ENCODE measurements around the gene LSM2. TPM values are rescaled to one million over a fixed set of nuclear protein-coding genes. Genes with fewer than 3 reads are reported as not detected.
"Not testable (repeated sequence)": the region's sequence is repeated elsewhere in the genome, so short reads cannot be mapped to it uniquely, and the experiment has no call there.

The LSM2 gene
- total and polyA plus RNA-seq, 7 experiments from 2014 or later = 22.9 to 94.5 (median 31.1) TPM

DNA sequence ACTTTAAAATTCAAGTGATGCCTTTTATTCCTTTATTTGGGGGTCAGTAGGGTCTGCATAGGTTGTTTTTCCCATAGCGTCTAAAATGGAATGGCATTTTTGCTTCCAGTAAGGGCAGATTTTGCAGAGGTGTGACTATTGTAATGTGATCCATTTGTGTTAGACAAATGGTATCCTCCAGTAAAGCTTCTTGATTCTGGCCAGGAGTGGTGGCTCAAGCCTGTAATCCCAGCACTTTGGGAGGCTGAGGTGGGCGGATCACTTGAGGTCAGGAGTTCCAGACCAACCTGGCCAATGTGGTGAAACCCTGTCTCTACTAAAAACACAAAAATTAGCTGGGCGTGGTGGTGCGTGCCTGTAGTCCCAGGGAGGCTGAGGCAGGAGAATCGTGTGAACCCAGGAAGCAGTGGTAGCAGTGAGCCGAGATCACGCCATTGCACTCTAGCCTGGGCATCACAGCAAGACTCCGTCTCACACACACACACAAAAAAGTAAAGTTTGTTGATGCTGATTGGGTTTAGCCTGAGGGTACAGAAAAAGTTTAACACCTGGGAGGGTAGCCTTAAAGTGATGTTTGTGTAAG lies 11.3 kb upstream of the LSM2 start:
- H3K9me3 Mint-ChIP-seq; H3K9me3 ChIP-seq (ENCODE audit: control insufficient read depth in 2 of 3, low read length in 3 of 3); DNase-seq; H3K27me3 ChIP-seq (ENCODE audit: control insufficient read depth in 2 of 2, insufficient read depth in 2 of 2, low read length in 2 of 2); ATAC-seq; H3K36me3 ChIP-seq (ENCODE audit: control insufficient read depth in 2 of 3, insufficient read depth in 3 of 3, low read length in 3 of 3); H3K27me3 Mint-ChIP-seq: not testable (repeated sequence)
- Mint-ChIP-seq H3K36me3 (peaks cover 0 to 13% (median 0%) of the 10 kb centered on the region in 5 donors), H3K27ac (peak overlapping the region; percentile 70 to 97 (median 91)), H3K4me3 (peak overlapping the region; percentile 72 to 98 (median 88)), H3K4me1 (peaks cover 7 to 58% (median 51%) of the 10 kb centered on the region in 7 donors)
- intact Hi-C loops (cut with micrococcal nuclease) = loop anchor here in 1 of 2 donors (2.0 kb wide), 3 partner anchors 13 to 89 kb away; partner anchors contain the start of gene DDAH2
- H3K4me3 ChIP-seq (ENCODE audit: low read length) = peak overlapping the region; percentile 59
- H3K27ac ChIP-seq (ENCODE audit: low read depth, low read length) = peak overlapping the region; percentile 65
- peaks cover 28 to 31% of the 10 kb centered on the region in 2 donors for H3K4me1 ChIP-seq (ENCODE audit: control insufficient read depth in 2 of 2, insufficient read depth in 2 of 2, low read length in 2 of 2)
- POLR2A ChIA-PET = interaction anchor here (0.9 to 3.7 kb wide), 14 partner anchors 9 to 165 kb away, joined by 3 to 23 read pairs (median 6); partner anchors contain the start of genes ABHD16A, BAG6, C6orf47 and DDAH2
- CTCF ChIA-PET = interaction anchor here (0.6 to 1.5 kb wide), 11 partner anchors 11 to 144 kb away, joined by 3 to 9 read pairs (median 4); partner anchors contain the start of genes LSM2 and VARS1

DNA sequence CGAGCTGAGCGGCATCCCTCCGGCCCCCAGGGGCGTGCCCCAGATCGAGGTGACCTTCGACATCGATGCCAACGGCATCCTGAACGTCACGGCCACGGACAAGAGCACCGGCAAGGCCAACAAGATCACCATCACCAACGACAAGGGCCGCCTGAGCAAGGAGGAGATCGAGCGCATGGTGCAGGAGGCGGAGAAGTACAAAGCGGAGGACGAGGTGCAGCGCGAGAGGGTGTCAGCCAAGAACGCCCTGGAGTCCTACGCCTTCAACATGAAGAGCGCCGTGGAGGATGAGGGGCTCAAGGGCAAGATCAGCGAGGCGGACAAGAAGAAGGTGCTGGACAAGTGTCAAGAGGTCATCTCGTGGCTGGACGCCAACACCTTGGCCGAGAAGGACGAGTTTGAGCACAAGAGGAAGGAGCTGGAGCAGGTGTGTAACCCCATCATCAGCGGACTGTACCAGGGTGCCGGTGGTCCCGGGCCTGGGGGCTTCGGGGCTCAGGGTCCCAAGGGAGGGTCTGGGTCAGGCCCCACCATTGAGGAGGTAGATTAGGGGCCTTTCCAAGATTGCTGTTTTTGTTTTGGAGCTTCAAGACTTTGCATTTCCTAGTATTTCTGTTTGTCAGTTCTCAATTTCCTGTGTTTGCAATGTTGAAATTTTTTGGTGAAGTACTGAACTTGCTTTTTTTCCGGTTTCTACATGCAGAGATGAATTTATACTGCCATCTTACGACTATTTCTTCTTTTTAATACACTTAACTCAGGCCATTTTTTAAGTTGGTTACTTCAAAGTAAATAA lies 10.6 kb upstream of the LSM2 start:
- Histone ChIP-seq H3K27ac (ENCODE audit: low read depth, low read length) (peak overlapping the region; percentile 65), H3K4me1 (ENCODE audit: control insufficient read depth in 2 of 2, insufficient read depth in 2 of 2, low read length in 2 of 2) (peaks cover 28 to 37% of the 10 kb centered on the region in 2 donors), H3K4me3 (ENCODE audit: low read length) (peak overlapping the region; percentile 59)
- peak; percentile 63 for ATAC-seq
- peak in 6 of 9 donors; percentile 57 to 72 (median 70) for DNase-seq
- Mint-ChIP-seq H3K4me1 (peaks cover 11 to 57% (median 51%) of the 10 kb centered on the region in 7 donors), H3K4me3 (peak overlapping the region; percentile 72 to 98 (median 88)), H3K27ac (peak overlapping the region; percentile 70 to 97 (median 91)), H3K36me3 (peaks cover 0 to 13% (median 0%) of the 10 kb centered on the region in 5 donors)
- H3K36me3 ChIP-seq (ENCODE audit: control insufficient read depth in 2 of 3, insufficient read depth in 3 of 3, low read length in 3 of 3); H3K9me3 ChIP-seq (ENCODE audit: control insufficient read depth in 2 of 3, low read length in 3 of 3); H3K27me3 ChIP-seq (ENCODE audit: control insufficient read depth in 2 of 2, insufficient read depth in 2 of 2, low read length in 2 of 2); H3K27me3 Mint-ChIP-seq; H3K9me3 Mint-ChIP-seq: not testable (repeated sequence)
- intact Hi-C loops (cut with micrococcal nuclease) = loop anchor here in 1 of 2 donors (2.0 kb wide), 3 partner anchors 13 to 89 kb away; partner anchors contain the start of gene DDAH2
- POLR2A ChIA-PET = interaction anchor here (0.9 to 3.7 kb wide), 14 partner anchors 10 to 164 kb away, joined by 3 to 23 read pairs (median 6); partner anchors contain the start of genes ABHD16A, BAG6, C6orf47 and DDAH2
- CTCF ChIA-PET = interaction anchor here (0.7 to 1.5 kb wide), 9 partner anchors 11 to 143 kb away, joined by 3 to 9 read pairs (median 4); partner anchors contain the start of genes LSM2 and VARS1

GRCh38 chr6:31815025-31815838 lies 8.5 kb upstream of the LSM2 start, which contains the start of the genes HSPA1A and HSPA1L:
HSPA1A (plus strand) TSS chr6:31815543; CDS start chr6:31815757, 214 bp downstream.
HSPA1L (minus strand) TSS chr6:31815283; CDS start chr6:31811972, 3,311 bp downstream.
- Histone ChIP-seq H3K4me3 (ENCODE audit: low read length) (peak within 1 kb of the TSS; percentile 68), H3K36me3 (ENCODE audit: control insufficient read depth in 2 of 3, insufficient read depth in 3 of 3, low read length in 3 of 3) (peaks cover 0 to 19% (median 0%) of the 10 kb centered on the region in 3 experiments), H3K27me3 (ENCODE audit: control insufficient read depth in 2 of 2, insufficient read depth in 2 of 2, low read length in 2 of 2) (no peaks in the 10 kb centered on the region), H3K9me3 (ENCODE audit: control insufficient read depth in 2 of 3, low read length in 3 of 3) (no peaks in the 10 kb centered on the region), H3K27ac (ENCODE audit: low read depth, low read length) (peak within 1 kb of the TSS; percentile 78), H3K4me1 (ENCODE audit: control insufficient read depth in 2 of 2, insufficient read depth in 2 of 2, low read length in 2 of 2) (peaks cover 21 to 30% of the 10 kb centered on the region in 2 donors)
- ChIA-PET POLR2A (interaction anchor here (0.5 to 3.0 kb wide), 18 partner anchors 9 to 273 kb away, joined by 3 to 24 read pairs (median 5); partner anchors contain the start of genes ABHD16A, DDAH2, GPANK1 and HSPA1B), CTCF (interaction anchor here (0.8 to 1.1 kb wide), 3 partner anchors 12 to 85 kb away, joined by 3 to 6 read pairs (median 4); partner anchors contain the start of gene HSPA1B)
- Mint-ChIP-seq H3K4me1 (peaks cover 7 to 44% (median 39%) of the 10 kb centered on the region in 7 donors), H3K36me3 (peaks cover 4 to 18% (median 5%) of the 10 kb centered on the region in 5 donors), H3K27ac (peak within 1 kb of the TSS; percentile 86 to 93 (median 90)), H3K4me3 (peak within 1 kb of the TSS; percentile 85 to 96 (median 94)), H3K27me3 (no peaks in the 10 kb centered on the region), H3K9me3 (no peaks in the 10 kb centered on the region)
- ATAC-seq (peak; percentile 43), DNase-seq (peak in 6 of 9 donors; percentile 32 to 81 (median 42))
- intact Hi-C loops (cut with micrococcal nuclease) = loop anchor here (2.0 kb wide), 4 partner anchors 18 to 76 kb away; partner anchors contain the start of gene VARS1 (in 1 of the 2)

GRCh38 chr6:31814677-31815024 lies 7.9 kb upstream of the LSM2 start:
- peak overlapping the region; percentile 78 for H3K27ac ChIP-seq (ENCODE audit: low read depth, low read length)
- DNase-seq (peak in 6 of 9 donors; percentile 41 to 75 (median 56)), ATAC-seq (peak; percentile 71)
- H3K36me3 Mint-ChIP-seq = peaks cover 4 to 20% (median 5%) of the 10 kb centered on the region in 5 donors
- peak overlapping the region; percentile 85 to 96 (median 94) for H3K4me3 Mint-ChIP-seq
- ChIA-PET POLR2A (interaction anchor here (0.6 to 3.0 kb wide), 16 partner anchors 8 to 234 kb away, joined by 3 to 24 read pairs (median 6); partner anchors contain the start of genes ABHD16A, DDAH2, GPANK1 and HSPA1B), CTCF (interaction anchor here (1.0 to 1.6 kb wide), 4 partner anchors 13 to 133 kb away, joined by 3 to 5 read pairs (median 4); partner anchors contain the start of genes HSPA1B, LY6G5C and VARS1)
- no peaks in the 10 kb centered on the region for H3K27me3 Mint-ChIP-seq
- peak overlapping the region; percentile 86 to 93 (median 90) for H3K27ac Mint-ChIP-seq
- H3K9me3 Mint-ChIP-seq = no peaks in the 10 kb centered on the region
- peak overlapping the region; percentile 68 for H3K4me3 ChIP-seq (ENCODE audit: low read length)
- no peaks in the 10 kb centered on the region for H3K27me3 ChIP-seq (ENCODE audit: control insufficient read depth in 2 of 2, insufficient read depth in 2 of 2, low read length in 2 of 2)
- H3K4me1 ChIP-seq (ENCODE audit: control insufficient read depth in 2 of 2, insufficient read depth in 2 of 2, low read length in 2 of 2) = peaks cover 17 to 27% of the 10 kb centered on the region in 2 donors
- intact Hi-C loops (cut with micrococcal nuclease) = loop anchor here (2.0 kb wide), 4 partner anchors 18 to 76 kb away; partner anchors contain the start of gene VARS1 (in 1 of the 2)
- peaks cover 0 to 22% (median 0%) of the 10 kb centered on the region in 3 experiments for H3K36me3 ChIP-seq (ENCODE audit: control insufficient read depth in 2 of 3, insufficient read depth in 3 of 3, low read length in 3 of 3)
- no peaks in the 10 kb centered on the region for H3K9me3 ChIP-seq (ENCODE audit: control insufficient read depth in 2 of 3, low read length in 3 of 3)
- peaks cover 7 to 43% (median 38%) of the 10 kb centered on the region in 7 donors for H3K4me1 Mint-ChIP-seq

DNA sequence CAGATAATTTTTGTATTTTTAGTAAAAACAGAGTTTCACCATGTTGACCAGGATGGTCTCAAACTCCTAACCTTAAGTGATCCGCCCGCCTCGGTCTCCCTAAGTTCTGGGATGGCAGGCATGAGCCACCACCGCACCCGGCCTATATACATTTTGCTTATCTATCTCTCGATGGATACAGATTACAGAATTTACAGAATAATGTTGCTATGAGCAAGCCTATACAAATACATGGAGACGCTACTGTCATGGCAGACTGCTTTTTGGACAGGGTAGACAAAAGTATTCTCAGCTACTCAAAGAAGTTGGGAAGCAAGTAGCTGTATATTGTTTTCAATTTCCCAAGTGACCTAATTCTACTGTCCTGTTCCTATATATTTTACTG lies 6.7 kb upstream of the LSM2 start:
- H3K27ac Mint-ChIP-seq = peak overlapping the region in 8 of 9 donors; percentile 63 to 90 (median 77)
- H3K4me1 Mint-ChIP-seq = peaks cover 7 to 44% (median 33%) of the 10 kb centered on the region in 7 donors
- H3K4me3 ChIP-seq (ENCODE audit: low read length) = no peak overlapping the region
- ChIA-PET CTCF (interaction anchor here (0.6 to 1.6 kb wide), 5 partner anchors 15 to 164 kb away, joined by 3 to 5 read pairs (median 3); partner anchors contain the start of genes LY6G5C and VARS1), POLR2A (interaction anchor here (0.9 to 3.0 kb wide), 10 partner anchors 13 to 149 kb away, joined by 3 to 24 read pairs (median 4); partner anchors contain the start of genes ABHD16A, GPANK1, HSPA1B and LY6G6D)
- ATAC-seq (no peak), DNase-seq (no peak)
- H3K27me3 Mint-ChIP-seq = no peaks in the 10 kb centered on the region
- H3K4me1 ChIP-seq (ENCODE audit: control insufficient read depth in 2 of 2, insufficient read depth in 2 of 2, low read length in 2 of 2) = peaks cover 13 to 18% of the 10 kb centered on the region in 2 donors
- intact Hi-C loops (cut with micrococcal nuclease) = no loop called here
- H3K4me3 Mint-ChIP-seq = peak overlapping the region in 9 of 10 donors; percentile 70 to 96 (median 94)
- H3K36me3 ChIP-seq (ENCODE audit: control insufficient read depth in 2 of 3, insufficient read depth in 3 of 3, low read length in 3 of 3) = peaks cover 0 to 22% (median 0%) of the 10 kb centered on the region in 3 experiments
- no peaks in the 10 kb centered on the region for H3K27me3 ChIP-seq (ENCODE audit: control insufficient read depth in 2 of 2, insufficient read depth in 2 of 2, low read length in 2 of 2)
- no peaks in the 10 kb centered on the region for H3K9me3 ChIP-seq (ENCODE audit: control insufficient read depth in 2 of 3, low read length in 3 of 3)
- peak overlapping the region; percentile 55 for H3K27ac ChIP-seq (ENCODE audit: low read depth, low read length)
- H3K9me3 Mint-ChIP-seq = no peaks in the 10 kb centered on the region
- H3K36me3 Mint-ChIP-seq = peaks cover 4 to 19% (median 8%) of the 10 kb centered on the region in 5 donors
